Dermis blood vessel endothelial cell (primary cell): ENCODE data around the gene SCARB1. TPM values are rescaled to one million over a fixed set of nuclear protein-coding genes. Genes with fewer than 3 reads are reported as not detected.
A peak's percentile ranks its signal among the peaks of the same experiment; 100 is the strongest.

Source experiments
- DNase-seq: peaks from one replicate; pipeline ENCODE4 v3.0.0; 2010
- total RNA-seq: library from RNA; depleted of rRNA; stranded (reverse); fragments of >200 nt; gene quantifications from 2 replicates; pipeline ENCODE4 v1.2.3, GENCODE V29; 2014

Gene SCARB1
- total RNA-seq, 1 donor from 2014 or later = 42.5 TPM

DNA sequence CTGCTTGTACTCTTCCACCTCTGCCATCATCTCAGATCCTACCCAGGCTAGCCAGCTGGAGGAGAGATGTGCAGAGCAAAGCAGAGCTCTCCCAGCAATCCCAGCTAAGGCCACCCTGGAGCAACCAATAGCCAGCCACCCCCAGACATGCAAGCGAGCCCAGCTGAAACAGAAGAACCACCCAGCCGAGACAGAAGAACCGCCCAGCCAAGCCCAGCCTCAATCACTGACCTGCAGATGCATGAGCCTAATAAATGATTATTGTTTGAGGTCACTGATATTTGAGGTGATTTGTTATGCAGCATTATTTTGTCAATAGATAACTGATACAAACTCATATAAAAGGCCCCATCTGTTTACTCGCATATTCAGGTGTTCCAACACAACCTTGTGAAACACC is 106.3 kb downstream of the SCARB1 start:
- no peak for DNase-seq

DNA sequence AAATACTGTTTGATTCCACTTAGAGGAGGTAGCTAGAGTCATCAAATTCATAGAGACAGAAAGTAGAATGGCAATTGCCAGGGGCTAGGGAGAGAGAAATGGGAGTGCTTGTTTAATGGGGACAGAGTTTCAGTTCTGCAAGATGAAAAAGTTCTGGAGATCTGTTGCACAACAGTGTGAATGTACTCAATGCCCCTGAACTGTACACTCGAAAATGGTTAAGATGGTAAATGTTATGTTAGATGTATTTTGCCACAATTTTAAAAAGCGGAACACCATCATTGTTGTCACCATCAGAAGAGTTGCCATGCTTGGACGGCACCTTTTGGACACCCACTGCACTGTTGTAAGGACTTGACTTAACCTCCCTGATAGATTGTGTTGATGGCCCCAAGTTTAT is 106.9 kb downstream of the SCARB1 start:
- DNase-seq = no peak

GRCh38 chr12:124756166-124756565 is 107.5 kb downstream of the SCARB1 start:
- no peak for DNase-seq

GRCh38 chr12:124755801-124756148 is 107.9 kb downstream of the SCARB1 start:
- no peak for DNase-seq

DNA sequence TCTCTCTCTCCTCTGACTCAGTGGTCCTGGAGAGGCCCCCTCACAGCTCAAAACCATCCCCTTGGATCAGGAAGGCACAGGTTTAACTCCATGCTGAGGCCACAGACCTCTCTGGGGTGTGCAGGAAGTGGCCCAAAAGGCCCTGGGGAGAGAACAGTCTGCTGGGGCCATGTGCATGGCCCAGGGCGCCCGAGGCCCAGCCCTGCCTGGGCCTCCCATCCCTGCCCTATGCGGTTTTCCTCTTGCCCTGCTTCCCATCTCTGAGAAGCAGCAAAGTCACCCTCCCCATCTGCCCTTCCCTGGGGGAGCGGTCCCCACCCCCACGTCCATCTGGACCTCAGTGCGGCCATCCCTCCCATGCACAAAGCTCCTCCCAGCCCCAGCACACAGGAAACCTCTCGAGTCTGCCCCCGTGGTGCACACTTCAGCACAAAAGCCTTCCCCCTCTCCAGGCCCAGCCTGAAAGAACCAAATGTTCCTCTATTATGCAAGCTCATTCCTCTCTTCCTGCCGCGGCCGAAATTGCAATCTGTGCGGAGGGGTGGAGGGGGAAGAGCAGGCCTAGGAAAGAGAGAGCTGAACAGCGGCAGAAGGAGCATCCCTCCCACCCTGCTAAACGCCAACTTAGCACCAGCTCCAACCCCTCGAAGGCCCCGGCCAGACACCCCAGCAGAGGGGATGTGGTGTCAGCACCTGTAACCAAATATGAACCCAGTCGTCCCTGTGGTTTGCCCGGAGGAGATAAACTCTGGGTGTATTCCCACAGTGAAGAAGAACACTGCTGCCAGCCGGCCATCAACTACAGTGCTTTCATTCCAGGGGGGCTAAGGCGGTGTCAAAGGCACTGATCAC is 108.5 kb downstream of the SCARB1 start:
- DNase-seq = no peak

DNA sequence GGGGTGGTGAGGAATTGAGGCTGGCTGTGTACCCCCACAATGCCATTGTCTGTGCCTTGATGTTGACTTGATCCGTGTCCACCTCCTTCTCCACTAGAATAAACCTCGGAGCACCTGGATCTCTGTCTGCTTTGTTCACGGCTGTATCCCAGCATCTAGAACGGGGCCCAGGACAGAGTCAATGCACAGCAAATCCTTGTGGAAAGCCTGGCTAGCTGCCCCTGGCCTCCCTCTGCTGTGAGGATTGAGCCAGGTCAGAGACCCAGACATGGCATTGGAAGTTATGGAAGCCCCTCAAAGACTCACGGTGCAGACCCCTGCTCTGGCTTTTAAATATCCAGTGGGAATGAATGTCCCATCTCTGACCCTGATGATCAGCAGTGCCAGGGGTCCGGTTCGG is 109.2 kb downstream of the SCARB1 start:
- DNase-seq = no peak

DNA sequence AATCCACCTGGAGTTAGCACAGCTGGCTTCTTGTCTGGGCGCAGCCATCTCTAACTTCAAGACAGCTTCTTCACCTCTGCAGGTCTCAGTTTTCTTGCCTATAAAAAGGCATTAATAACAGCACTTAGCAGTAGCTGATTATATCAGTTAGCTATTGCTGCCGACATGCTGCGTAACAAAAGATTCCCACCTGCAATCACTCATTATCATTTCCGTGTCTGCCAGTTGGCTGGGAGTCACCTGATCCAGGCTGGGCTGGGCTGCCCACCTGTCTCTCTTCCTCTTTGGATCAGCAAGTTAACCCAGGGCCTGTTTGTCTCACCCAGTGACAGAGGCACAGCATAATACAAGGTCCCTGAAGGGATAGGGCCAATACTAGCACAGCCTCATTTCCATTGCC is 109.7 kb downstream of the SCARB1 start:
- DNase-seq = no peak

DNA sequence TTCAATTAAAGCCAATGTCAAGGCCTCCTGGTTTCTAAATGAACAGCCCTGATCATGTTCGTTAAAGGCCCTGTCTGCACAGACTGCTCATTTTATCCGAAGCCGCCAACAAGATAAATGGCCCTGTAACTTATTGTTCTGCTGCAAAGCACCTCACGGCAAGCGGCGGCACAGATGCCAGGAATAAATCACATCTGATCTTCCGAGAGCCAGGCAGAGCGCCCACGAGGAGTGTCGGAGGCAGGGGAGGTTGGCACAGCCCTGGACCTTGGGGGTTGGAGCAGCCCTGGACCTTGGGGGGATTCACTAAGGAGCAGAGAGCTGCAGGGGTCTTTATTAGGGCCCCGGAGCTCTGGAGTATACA is 110.5 kb downstream of the SCARB1 start:
- no peak for DNase-seq

DNA sequence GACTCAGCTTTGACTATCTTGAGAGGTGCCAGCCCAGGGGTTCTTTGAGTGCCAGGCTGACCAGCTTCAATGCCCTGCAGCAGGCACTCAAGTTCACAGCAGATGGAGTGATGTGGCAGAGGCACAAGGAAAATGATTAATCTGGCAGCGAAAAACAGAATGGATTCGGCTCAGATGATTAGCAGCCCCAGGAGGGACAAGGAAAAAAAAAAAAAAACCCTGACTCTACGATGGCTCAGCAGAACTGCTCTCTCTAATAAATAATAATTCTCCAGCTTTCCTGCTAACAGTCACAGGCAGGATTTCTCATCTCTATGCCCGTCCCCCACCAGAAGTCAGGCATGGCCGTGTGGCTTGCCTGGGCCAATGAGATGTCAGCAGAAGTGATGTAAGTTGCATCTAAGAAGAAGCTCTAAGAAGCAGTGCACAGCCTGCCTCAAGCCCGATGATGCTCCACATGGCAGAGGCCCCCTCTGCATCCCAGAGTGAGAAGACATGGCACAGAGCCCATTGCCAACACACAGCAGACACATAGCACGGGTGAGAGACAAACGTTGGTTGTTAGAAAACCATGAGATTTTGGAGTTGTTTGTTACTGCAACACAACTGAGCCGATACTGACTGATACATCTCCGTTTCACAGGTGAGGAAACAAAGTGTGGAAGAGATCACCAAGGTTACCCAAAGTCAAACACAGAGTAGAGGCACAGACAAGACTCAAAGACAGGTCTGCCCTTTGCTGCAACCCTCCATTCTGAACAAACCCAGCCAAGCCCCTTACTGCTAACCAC is 111.0 kb downstream of the SCARB1 start:
- no peak for DNase-seq

DNA sequence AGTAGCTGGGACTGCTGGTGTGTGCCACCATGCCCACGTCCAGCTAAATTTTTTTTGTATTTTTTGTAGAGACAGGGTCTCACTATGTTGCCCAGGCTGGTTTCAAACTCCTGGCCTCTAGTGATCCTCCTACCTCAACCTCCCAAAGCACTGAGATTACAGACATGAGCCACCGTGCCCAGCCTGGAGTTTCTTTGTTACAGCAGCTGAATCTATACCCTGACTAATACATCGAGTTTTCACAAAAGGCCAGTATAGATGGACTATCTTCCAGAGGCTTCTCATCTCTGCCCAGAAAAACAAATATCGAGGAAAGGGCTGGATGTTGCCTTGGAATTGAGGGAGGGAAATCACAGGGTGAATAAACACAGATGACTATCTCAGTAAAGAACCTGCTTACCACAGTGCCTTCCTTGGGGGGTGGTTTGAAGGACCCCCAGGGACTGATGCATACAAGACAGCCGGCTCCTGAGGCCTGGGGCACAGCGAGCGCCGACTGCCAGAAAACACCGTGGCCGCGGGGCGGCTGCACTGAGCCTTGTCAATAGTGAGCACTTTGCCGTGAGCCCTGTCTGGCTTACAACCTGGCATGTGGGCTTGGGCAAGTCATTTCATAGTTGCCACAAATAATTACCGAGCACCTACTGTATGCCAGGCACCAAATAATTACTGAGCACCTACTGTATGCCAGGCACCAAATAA is 111.9 kb downstream of the SCARB1 start:
- no peak for DNase-seq

DNA sequence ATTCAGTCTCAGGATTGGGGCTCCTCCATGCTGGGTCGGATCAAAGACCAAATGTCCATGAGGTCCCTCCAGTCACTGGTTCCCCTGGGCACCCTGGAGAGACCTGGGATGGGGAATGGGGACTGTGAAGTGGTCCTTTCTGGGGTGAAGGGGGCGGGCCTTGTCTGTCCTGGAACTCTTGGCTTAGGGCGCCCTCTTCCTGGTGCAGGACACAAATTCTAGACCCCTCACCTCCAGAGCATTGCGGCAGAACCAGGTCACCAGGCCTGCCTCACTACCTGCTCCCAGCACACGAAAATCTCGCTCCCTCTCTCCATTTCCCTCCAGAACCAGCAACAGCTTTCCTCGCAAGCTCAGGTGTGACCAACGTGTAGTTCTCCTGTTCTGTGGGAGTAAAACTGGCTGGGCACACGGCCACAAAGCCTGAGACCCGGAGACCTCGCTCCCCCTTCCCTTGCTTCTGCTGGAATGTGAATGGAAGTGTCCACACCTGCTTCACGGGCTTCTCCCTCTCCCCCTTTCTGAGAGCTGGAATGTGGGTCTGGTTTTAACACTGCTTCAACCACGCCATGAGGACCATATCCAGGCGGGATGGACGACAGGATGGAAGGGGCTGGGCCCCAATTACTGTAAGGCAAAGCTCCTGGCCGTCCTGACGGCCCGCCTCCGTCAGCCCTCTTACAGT is 112.7 kb downstream of the SCARB1 start:
- DNase-seq = peak; percentile 54

DNA sequence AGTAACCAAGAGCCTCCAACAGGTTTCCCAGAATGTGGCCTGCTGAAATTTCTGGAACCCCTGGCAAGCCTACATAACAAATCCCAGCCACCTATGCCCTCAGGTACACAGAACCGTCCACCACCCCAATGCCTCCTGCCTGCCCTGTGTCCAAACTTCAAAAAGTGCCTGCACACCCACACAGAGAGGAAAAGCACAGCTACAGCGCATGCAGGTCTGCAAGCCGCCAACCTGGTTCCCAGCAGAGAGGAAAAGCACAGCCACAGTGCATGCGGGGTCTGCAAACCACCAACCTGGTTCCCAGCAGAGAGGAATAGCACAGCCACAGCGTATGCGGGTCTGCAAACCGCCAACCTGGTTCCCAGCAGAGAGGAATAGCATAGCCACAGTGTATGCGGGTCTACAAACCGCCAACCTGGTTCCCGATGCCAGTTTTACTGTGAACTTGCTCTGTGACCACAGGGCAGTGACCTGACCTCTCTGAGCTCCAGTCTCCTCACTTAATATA is 113.5 kb downstream of the SCARB1 start:
- DNase-seq = no peak

DNA sequence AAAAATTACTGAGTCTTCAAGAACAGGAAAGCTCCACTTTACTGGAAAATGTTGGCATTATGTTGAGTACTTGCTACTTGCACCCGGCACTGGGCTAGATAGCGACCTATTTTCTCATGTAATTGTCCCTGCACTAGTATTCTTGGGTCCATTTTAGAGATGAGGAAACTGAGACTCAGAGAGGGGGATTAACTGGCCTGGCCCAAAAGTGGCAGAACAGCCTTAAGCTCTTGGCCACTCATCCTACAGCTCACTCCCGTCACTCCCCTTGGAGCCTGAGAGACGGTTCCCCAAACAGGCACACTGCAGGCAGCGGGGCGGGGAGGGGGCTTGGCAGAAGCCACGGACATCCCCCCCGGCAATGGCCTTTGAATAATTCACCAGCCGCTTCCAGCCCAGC is 113.9 kb downstream of the SCARB1 start:
- DNase-seq = no peak

- peak; percentile 51 for DNase-seq
Measured at GRCh38 chr12:124747426-124748161, 116.1 kb downstream of the SCARB1 start.

DNA sequence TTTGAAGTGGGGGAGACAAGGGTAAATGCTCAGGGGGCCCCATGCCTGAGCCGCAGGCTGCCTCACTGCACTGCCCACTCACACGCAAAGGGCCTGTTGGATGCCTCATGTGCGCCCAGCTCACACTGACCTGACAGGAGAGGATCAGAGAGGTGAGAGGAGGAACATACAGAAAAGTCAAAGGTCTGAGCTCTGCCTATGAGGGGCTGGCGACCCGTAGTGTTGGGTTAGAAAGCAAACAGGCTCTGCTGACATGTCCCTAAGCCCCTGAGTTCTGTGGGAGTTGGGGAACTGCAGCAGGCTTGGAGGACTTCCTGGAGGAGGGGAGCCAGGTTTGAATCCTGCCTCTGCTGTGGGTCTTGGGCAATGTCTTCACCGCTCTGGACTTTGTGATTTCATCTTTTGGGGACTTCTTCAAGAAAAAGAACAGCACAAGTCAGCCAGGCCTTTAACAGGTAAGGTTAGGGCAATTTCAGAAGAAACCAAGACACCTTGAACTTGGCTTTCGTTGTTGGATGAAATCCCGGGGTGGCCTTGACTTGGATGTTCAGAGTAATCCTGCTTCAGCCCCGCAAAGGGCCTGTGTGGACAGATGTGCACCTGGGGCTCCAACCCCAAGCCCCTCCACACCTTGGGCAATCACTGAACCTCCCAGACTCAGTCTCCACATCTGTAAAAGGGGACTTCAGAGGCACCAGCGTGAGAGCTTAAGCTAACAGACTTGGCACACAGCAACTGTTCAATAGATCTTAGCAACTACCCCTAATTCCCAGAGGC is 116.8 kb downstream of the SCARB1 start:
- no peak for DNase-seq

DNA sequence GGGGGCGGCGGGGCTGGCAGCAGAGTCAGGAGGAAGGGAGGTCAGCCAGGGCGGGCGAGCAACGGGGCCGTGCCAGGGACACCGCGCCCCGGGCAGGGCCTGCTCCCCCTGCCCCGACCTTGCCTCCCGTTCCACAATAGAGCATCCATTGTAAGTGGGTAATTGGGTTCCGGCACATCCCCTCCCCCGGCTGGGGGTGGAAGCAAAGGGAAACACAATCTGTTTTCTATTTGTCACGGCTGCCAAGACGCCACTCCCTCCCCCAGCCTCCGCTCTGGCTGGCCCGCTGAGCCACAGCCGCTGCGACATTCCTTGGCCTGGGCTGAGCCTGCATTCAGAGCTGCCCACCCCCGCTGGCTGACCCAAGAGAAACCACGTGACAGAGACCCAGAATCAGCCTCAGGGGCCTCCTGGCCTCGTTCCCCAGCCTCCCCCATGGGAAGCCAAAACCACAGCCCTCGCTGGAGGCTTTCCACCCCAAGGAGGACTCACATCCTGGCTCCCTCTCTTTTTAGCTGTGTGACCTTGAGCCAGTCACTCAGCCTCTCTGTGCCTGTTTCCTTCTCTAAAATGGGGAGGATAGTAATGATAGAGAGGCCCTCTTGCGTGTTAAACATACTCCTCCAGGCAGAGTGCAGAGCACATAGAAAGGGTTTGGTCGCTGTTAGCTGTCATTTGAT is 117.6 kb downstream of the SCARB1 start:
- DNase-seq = peak; percentile 95

DNA sequence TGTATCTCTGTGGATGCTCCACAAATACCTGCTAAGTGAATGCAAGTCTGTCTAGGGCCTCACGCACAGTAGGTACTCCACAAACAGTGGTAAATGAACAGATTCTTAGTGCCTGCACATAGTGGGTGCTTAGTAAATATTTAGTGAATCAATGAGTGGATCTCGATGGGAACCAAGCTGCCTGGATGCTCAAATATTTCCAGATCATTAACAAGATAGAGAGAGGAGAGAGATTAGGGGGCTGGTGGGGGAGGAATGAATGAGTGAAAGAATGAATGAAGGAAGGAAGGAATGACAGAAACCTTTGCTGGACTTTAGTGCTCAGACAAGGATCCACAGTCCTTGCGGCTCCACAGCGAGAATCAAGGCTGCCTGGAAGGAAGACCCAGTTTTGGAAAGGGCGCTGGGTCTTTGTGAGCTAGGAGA is 118.2 kb downstream of the SCARB1 start:
- DNase-seq = no peak

DNA sequence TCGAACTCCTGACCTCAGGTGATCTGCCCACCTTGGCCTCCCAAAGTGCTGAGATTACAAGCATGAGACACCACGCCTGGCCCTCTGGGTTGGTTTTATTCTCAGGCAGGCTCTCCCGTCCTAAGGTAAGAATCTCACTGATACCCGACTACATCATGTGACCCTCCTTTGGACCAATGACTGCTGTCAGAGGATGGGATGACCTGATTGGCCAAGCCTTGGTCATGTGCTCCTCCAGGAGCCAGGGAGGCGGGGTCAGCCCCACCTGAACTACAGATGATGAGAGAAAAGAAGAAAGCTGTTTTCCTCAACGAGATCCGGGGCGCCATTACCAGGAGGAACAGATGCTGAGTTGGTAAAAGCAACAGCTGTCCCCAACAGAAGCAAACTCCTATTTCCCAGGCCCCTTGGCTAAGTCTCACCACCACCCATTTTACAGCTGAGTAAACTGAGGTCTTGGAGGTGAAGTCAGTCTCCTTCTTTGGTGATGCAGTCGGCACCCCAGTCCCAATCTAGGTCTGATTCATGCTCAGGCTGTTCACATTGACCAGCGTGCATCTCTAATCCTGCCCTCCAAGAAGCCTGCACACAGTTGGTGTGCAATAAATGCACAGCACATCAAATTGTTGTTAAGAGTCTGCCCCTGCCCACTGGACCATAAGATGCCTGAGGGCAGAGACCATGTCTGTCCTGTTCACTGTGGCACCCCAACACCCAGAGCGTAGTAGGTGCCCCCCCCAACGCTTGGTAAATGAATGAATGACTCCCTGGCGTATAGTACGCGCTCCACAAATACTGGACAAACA is 118.8 kb downstream of the SCARB1 start:
- peak; percentile 50 for DNase-seq

DNA sequence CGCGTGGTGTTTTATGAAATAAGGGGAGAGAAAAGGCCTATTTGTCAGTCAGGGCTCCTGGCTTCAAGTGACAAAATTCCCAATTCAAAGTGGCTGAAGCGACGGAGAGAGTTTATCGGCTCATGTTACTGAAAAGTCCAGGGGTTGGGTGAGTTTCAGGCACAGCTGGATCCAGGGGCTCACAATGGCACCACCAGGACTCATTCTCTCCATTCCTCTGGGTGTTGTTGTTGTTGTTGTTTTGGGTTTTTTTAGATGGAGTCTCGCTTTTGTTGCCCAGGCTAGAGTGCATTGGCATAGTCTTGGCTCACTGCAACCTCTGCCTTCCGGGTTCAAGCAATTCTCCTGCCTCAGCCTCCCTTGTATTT is 119.4 kb downstream of the SCARB1 start:
- no peak for DNase-seq
